Measurements from ENCODE around the gene SUGP2. TPM values are rescaled to one million over a fixed set of nuclear protein-coding genes. Genes with fewer than 3 reads are reported as not detected.
A peak's percentile ranks its signal among the peaks of the same experiment; 100 is the strongest.

Gene SUGP2
- total RNA-seq, 2 donors from 2014 or later = 109 to 127 TPM

DNA sequence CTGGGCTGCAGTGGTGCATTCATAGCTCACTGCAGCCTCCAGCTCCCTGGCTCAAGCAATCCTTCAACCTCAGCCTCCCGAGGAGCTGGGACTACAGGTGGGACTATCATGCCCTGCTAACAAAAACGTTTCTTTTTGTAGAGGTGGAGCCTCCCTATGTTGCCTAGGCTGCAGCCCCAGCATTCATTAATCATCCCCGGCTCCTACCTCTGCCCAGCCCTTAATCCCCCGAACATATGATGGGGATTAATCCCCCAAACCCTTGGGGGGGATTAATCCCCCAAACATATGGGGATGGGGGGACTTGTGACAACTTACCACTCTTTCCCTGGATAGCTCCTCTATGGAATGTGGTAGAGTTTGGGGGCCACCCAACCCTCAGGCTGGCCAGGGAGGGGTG lies 45.9 kb downstream of the SUGP2 start:
- H3K36me3 Mint-ChIP-seq (ENCODE audit: low read depth) = no peaks in the 10 kb centered on the region
- DNase-seq (no peak), ATAC-seq (no peak)
- H3K9me3 ChIP-seq (ENCODE audit: control insufficient read depth, low read length, poor library complexity, severe bottlenecking) = no peaks in the 10 kb centered on the region
- peaks cover 6% of the 10 kb centered on the region for H3K27me3 Mint-ChIP-seq
- H3K4me3 Mint-ChIP-seq = no peak overlapping the region
- H3K4me1 Mint-ChIP-seq = no peaks in the 10 kb centered on the region
- H3K27ac Mint-ChIP-seq = no peak overlapping the region

DNA sequence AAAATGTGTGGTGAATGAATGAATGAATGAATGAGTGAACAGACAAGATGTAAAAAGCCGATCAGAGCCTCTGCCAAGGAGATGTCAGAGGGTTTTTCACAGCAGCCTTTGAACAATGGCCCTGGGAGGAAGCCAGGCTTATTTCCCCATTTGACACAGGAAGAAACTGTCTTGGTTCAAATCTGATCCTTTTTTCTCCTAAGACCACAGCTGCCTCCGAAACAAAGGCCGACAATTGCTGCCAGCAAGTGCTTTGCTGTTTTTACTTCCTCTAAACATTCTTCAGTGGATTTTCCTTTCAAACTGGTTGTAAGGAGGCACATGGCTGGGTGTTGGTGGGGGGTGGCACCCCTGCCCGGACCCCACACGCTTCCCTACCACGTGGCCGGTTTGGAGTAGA lies 48.1 kb downstream of the SUGP2 start:
- no peaks in the 10 kb centered on the region for H3K9me3 ChIP-seq (ENCODE audit: control insufficient read depth, low read length, poor library complexity, severe bottlenecking)
- ATAC-seq = no peak
- no peaks in the 10 kb centered on the region for H3K4me1 Mint-ChIP-seq
- no peak for DNase-seq
- H3K27me3 Mint-ChIP-seq = peaks cover 23% of the 10 kb centered on the region
- H3K27ac Mint-ChIP-seq = no peak overlapping the region
- H3K4me3 Mint-ChIP-seq = no peak overlapping the region
- no peaks in the 10 kb centered on the region for H3K36me3 Mint-ChIP-seq (ENCODE audit: low read depth)

DNA sequence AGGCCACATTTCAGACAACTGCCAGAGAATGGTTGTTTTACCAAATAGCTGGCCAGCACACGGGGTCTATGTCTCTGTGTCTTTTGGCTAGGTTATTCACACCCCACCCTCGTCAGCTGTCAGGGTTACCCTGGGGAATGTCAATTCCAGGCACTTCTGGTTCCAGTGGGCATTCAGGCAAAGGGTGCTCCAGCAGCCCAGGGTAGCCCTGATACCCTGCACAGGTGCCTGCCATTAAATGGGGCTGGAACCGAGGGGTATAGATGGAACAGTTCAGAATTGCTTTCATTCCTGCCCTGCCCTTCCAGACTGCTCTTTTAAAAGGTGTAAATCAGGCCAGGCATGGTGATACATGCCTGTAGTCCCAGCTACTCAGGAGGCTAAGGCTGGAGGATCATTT lies 49.1 kb downstream of the SUGP2 start:
- H3K4me3 Mint-ChIP-seq = no peak overlapping the region
- ATAC-seq = no peak

DNA sequence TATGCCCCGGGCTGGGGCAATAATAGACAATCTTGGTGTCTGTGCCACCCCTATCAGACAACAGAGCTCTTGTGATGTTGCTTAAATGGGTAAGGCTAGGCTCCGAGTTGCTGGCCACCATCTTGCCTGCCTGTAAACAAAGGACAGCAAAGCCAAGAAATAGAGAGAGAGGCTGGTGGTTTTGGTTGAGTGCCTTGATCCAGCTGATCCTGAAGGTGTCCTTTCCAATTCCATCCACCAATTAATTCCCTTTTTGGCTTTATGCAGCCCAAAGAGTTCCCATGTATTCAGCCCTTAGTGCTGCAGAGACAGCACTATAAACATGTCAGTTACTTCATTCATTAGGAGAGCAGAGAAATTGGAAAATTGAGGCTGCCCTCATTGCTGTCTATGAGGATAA lies 50.6 kb downstream of the SUGP2 start:
- Mint-ChIP-seq H3K36me3 (ENCODE audit: low read depth) (no peaks in the 10 kb centered on the region), H3K27me3 (peaks cover 29% of the 10 kb centered on the region), H3K4me1 (no peaks in the 10 kb centered on the region), H3K4me3 (no peak overlapping the region), H3K27ac (no peak overlapping the region)
- DNase-seq (no peak), ATAC-seq (no peak)
- H3K9me3 ChIP-seq (ENCODE audit: control insufficient read depth, low read length, poor library complexity, severe bottlenecking) = no peaks in the 10 kb centered on the region

More for the DNA sequence above, 49.1 kb downstream of the SUGP2 start:
- no peaks in the 10 kb centered on the region for H3K4me1 Mint-ChIP-seq
- H3K27me3 Mint-ChIP-seq = peaks cover 23% of the 10 kb centered on the region
- H3K27ac Mint-ChIP-seq = no peak overlapping the region
- H3K9me3 ChIP-seq (ENCODE audit: control insufficient read depth, low read length, poor library complexity, severe bottlenecking) = no peaks in the 10 kb centered on the region
- no peaks in the 10 kb centered on the region for H3K36me3 Mint-ChIP-seq (ENCODE audit: low read depth)
- DNase-seq = no peak

DNA sequence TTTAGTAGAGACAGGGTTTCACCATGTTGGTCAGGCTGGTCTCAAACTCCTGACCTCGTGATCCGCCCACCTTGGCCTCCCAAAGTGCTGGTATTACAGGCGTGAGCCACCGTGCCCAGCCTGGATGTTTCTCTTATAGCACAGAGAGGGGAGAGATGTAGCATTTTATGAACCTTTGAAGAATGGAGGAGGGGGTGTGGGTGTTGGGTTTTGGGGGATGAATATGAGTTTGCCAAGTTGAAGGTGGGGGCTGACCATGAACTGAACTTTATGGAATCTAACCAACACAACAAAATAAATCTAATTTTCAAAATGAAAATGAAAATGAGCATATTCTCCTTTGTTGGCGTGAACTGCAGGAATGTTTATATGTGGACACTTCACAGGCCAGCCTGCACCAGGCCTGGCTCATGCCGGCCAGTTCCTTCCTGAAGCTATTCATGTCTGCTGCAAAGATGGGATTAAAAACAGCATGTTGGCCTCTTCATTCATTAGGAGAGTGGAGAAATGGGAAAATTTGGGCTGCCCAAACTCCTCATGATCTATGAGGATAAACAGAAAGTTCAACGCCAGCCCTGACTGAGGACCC lies 52.8 kb downstream of the SUGP2 start:
- peaks cover 29% of the 10 kb centered on the region for H3K27me3 Mint-ChIP-seq
- H3K4me1 Mint-ChIP-seq = no peaks in the 10 kb centered on the region
- no peak for ATAC-seq
- H3K9me3 ChIP-seq (ENCODE audit: control insufficient read depth, low read length, poor library complexity, severe bottlenecking) = no peaks in the 10 kb centered on the region
- no peak overlapping the region for H3K27ac Mint-ChIP-seq
- H3K36me3 Mint-ChIP-seq (ENCODE audit: low read depth) = no peaks in the 10 kb centered on the region
- DNase-seq = no peak
- H3K4me3 Mint-ChIP-seq = no peak overlapping the region

DNA sequence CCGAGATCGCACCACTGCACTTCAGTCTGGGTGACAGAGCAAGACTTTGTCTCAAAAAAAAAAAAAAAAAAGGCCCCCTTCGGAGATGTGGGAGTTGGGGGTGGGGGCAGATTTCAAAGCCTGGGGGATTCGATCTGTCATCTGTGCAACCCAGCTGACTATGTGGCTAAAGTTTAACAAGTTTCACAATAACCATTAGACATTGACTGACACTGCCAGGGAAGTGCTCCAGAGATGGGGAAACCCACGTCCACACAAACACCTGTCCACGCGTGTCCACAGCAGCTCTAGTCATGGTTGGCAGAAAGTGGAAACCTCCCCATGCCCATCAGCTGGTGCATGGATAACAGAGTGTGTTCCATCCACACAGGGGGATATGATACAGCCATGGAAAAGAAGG lies 54.7 kb downstream of the SUGP2 start:
- H3K9me3 ChIP-seq (ENCODE audit: control insufficient read depth, low read length, poor library complexity, severe bottlenecking) = no peaks in the 10 kb centered on the region
- ATAC-seq (no peak), DNase-seq (no peak)
- Mint-ChIP-seq H3K4me3 (no peak overlapping the region), H3K4me1 (no peaks in the 10 kb centered on the region), H3K27me3 (peaks cover 29% of the 10 kb centered on the region), H3K27ac (peak overlapping the region; percentile 21), H3K36me3 (ENCODE audit: low read depth) (no peaks in the 10 kb centered on the region)

DNA sequence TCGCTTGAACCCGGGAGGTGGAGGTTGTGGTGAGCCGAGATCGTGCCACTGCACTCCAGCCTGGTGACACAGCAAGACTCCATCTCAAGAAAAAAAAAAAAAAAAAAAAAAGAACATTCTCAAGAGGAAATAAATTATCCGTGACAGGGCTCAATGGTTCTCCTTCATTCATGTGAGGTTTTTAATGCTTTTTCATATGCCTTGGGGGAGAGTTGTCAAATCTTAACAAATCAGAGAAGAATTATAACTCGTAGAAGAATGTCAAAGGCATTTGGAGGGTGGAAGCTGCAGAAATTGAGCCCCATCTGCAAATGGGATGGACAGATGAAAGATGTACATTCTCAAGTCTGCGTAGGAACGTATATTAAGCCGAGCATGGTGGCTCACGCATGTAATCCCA lies 57.4 kb downstream of the SUGP2 start:
- Mint-ChIP-seq H3K4me3 (no peak overlapping the region), H3K4me1 (no peaks in the 10 kb centered on the region), H3K27ac (no peak overlapping the region), H3K27me3 (peaks cover 20% of the 10 kb centered on the region), H3K36me3 (ENCODE audit: low read depth) (no peaks in the 10 kb centered on the region)
- no peaks in the 10 kb centered on the region for H3K9me3 ChIP-seq (ENCODE audit: control insufficient read depth, low read length, poor library complexity, severe bottlenecking)
- DNase-seq = no peak
- ATAC-seq = no peak

DNA sequence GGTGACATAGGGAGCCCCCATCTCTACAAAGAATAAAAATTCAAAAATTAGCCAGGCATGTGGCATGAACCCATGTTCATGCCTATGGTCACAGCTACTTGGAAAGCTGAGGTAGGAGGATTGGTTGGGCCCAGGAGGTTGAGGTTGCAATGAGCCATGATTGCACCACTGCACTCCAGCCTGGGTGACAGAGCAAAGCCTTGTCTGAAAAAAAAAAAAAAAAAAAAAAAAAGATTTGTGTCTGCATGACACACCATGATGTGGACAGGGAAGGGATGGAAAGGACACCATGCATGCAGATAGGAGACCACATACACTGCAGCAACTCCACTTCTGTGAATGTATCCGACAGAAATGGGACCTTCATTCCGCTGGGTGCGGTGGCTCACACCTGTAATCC lies 58.3 kb downstream of the SUGP2 start:
- Mint-ChIP-seq H3K27ac (no peak overlapping the region), H3K4me3 (no peak overlapping the region), H3K27me3 (peaks cover 20% of the 10 kb centered on the region), H3K4me1 (peaks cover 2% of the 10 kb centered on the region), H3K36me3 (ENCODE audit: low read depth) (no peaks in the 10 kb centered on the region)
- DNase-seq (no peak), ATAC-seq (no peak)
- H3K9me3 ChIP-seq (ENCODE audit: control insufficient read depth, low read length, poor library complexity, severe bottlenecking) = no peaks in the 10 kb centered on the region

DNA sequence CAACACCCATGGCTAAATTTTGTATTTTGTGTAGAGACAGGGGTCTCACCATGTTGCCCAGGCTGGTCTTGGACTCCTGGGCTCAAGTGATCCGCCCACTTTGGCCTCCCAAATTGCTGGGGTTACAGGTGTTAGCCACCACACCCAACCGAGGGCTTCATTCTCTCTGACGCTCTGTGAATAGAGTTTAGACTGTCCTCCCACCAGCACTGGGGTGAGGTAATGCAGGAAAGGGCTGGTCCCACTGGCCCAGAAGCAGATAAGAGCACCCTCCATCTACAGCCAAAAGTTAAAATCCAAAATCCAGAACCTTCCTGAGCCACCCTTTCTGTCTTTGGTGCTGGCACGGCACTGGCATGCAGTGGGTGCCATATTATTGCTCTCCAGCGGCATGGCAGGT lies 60.5 kb downstream of the SUGP2 start:
- no peaks in the 10 kb centered on the region for H3K9me3 ChIP-seq (ENCODE audit: control insufficient read depth, low read length, poor library complexity, severe bottlenecking)
- peaks cover 2% of the 10 kb centered on the region for H3K4me1 Mint-ChIP-seq
- H3K27ac Mint-ChIP-seq = peak overlapping the region; percentile 43
- no peaks in the 10 kb centered on the region for H3K36me3 Mint-ChIP-seq (ENCODE audit: low read depth)
- peaks cover 14% of the 10 kb centered on the region for H3K27me3 Mint-ChIP-seq
- DNase-seq (no peak), ATAC-seq (no peak)
- no peak overlapping the region for H3K4me3 Mint-ChIP-seq

DNA sequence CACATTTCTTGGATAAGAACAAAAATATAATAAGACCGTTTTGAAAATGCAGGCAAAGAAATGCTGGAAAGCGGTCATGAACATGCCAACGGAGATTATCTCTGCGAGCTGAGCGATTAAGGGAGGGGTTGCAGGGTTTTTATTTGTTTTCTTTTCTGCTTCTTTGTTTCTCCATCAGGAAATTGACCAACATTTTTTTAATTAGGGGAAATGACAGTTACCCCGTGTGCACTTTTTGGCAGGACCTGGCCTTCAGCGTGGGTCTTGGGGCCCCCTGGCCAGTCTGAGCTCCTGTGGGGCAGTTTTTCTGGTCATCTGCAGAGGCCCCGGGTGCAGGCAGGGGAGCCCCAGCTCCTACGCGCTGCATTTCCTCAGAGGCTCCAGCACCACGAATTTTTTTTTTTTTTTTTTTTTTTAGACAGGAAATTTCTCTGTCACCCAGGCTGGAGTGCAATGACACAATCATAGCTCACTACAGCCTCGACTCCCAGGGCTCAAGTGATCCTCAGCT lies 61.0 kb downstream of the SUGP2 start:
- H3K27me3 Mint-ChIP-seq = peaks cover 14% of the 10 kb centered on the region
- ATAC-seq (no peak), DNase-seq (no peak)
- H3K9me3 ChIP-seq (ENCODE audit: control insufficient read depth, low read length, poor library complexity, severe bottlenecking) = no peaks in the 10 kb centered on the region
- peaks cover 2% of the 10 kb centered on the region for H3K4me1 Mint-ChIP-seq
- H3K4me3 Mint-ChIP-seq = no peak overlapping the region
- no peak overlapping the region for H3K27ac Mint-ChIP-seq
- H3K36me3 Mint-ChIP-seq (ENCODE audit: low read depth) = no peaks in the 10 kb centered on the region

DNA sequence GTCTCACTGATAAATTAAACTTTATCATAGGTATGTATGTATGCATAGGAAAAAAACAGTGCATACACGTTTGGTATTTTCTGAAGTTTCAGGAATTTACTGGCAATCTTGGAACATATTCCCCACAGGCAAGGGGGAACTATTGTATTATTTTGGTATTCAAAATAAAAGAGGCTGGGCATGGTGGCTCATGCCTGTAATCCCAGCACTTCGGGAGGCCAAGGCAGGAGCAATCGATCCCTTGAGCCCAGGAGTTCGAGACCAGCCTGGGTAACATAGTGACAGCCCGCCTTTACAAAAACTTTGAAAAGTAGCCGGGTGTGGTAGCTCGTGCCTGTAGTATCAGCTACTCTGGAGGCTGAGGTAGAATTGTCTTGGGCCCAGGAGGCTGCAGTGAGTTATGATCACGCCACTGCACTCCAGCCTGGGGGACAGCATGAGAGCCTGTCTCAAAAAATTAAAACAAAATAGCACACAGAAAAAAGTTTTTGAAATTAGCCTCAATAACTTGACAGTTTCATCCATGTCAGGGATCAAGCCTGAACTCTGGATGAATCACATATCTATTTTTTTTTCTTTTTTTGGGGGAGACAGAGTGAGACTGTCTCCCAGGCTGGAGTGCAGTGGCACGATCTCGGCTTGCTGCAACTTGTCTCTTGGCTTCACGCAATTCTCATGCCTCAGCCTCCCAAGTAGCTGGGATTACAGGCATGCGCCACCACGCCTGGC lies 63.2 kb downstream of the SUGP2 start:
- no peaks in the 10 kb centered on the region for H3K9me3 ChIP-seq (ENCODE audit: control insufficient read depth, low read length, poor library complexity, severe bottlenecking)
- Mint-ChIP-seq H3K27me3 (peaks cover 14% of the 10 kb centered on the region), H3K4me1 (peaks cover 2% of the 10 kb centered on the region), H3K36me3 (ENCODE audit: low read depth) (no peaks in the 10 kb centered on the region), H3K4me3 (no peak overlapping the region), H3K27ac (no peak overlapping the region)
- ATAC-seq (no peak), DNase-seq (no peak)

DNA sequence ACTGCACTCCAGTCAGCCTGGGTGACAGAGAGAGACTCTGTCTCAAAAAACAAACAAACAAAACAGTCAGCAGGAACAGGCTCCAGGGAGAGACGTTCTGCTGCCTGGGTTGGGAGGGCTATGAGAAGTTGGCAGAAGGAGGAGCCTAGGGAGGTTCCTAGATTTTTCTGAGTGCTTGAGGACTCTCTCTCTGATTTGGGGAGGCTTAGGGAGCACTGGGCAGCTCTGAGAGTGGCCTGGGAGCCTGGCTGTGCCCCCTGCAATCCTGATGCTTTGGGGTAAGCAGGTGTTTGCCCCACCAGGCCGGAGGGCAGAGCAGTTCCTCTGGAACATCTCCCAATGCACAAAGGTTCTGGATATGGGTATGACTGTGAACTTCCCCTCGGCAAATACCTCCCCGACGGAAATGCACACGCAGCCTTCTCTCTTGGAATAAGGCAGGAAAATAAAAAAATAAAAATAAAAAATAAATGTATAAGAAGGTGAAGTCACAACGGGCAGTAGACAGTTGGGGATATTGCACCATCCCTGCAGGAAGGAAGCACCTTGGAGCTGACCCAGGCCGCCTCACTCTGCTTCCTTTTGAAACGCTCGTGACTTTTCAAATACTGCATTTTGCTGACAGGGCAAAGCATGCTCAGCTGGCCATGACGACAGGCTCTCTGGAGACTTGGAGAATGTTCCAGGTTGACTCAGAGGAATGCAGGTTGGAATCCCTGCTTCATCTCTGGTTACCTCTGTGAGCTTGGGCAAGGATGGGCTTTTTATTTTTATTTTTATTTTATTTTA lies 65.8 kb downstream of the SUGP2 start:
- Mint-ChIP-seq H3K36me3 (ENCODE audit: low read depth) (no peaks in the 10 kb centered on the region), H3K27me3 (peaks cover 6% of the 10 kb centered on the region), H3K4me1 (peaks cover 2% of the 10 kb centered on the region), H3K4me3 (no peak overlapping the region), H3K27ac (no peak overlapping the region)
- DNase-seq = no peak
- no peak for ATAC-seq
- H3K9me3 ChIP-seq (ENCODE audit: control insufficient read depth, low read length, poor library complexity, severe bottlenecking) = no peaks in the 10 kb centered on the region

DNA sequence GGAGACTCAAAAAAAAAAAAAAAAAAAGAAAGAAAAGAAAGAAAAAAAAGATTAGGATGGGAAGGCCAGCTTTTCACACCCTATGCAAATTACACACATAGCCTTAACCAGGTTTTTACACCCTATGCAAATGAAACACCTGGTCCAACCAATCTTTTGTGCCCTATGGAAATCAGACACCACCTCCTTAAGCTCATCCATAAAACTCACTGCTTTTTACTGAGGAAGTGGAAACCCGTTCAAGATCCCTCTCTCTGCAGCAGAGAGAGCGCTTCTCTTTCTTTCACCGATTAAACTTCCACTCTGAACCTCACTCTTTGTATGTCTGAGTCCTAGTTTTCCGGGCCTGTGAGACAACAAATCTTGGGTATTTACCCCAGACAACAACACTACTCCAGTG lies 67.0 kb downstream of the SUGP2 start:
- no peak overlapping the region for H3K4me3 Mint-ChIP-seq

More for the DNA sequence above, 67.0 kb downstream of the SUGP2 start:
- DNase-seq = no peak
- no peak for ATAC-seq
- H3K9me3 ChIP-seq (ENCODE audit: control insufficient read depth, low read length, poor library complexity, severe bottlenecking) = no peaks in the 10 kb centered on the region
- H3K4me1 Mint-ChIP-seq = peaks cover 12% of the 10 kb centered on the region
- no peak overlapping the region for H3K27ac Mint-ChIP-seq
- H3K27me3 Mint-ChIP-seq = peaks cover 12% of the 10 kb centered on the region
- H3K36me3 Mint-ChIP-seq (ENCODE audit: low read depth) = no peaks in the 10 kb centered on the region

Measured in T-helper 17 cell (primary cell).